ENCODE data around the gene RNF220. TPM values are rescaled to one million over a fixed set of nuclear protein-coding genes. Genes with fewer than 3 reads are reported as not detected.
A peak's percentile ranks its signal among the peaks of the same experiment; 100 is the strongest.

The RNF220 gene
- total and polyA plus RNA-seq, 9 of the 15 experiments (the other 6 are each of a cell fraction or from before 2014, with no cell fraction given): 5.1 to 117 (median 66.9) TPM

- TF ChIP-seq ARID4B (CRISPR knock-in tag; IDR thresholded peaks at IDR 0.05) (no peak), PHF21A (IDR thresholded peaks at IDR 0.05; ENCODE audit: borderline replicate concordance, low read depth) (0 out of 2 replicates have a peak, but pooled peaks have one; percentile 14), GTF2E2 (tag; IDR thresholded peaks at IDR 0.05) (no peak), CBFA2T3 (IDR thresholded peaks at IDR 0.05) (peak; percentile 25; the same call in 1 of the 2 replicates), DPF2 (IDR thresholded peaks at IDR 0.05) (no peak), ZNF589 (CRISPR knock-in tag; IDR thresholded peaks at IDR 0.05; ENCODE audit: low read depth) (no peak), ESRRA (IDR thresholded peaks at IDR 0.05; ENCODE audit: borderline replicate concordance, low read depth) (no peak), ZBTB43 (CRISPR knock-in tag; IDR thresholded peaks at IDR 0.05) (no peak)
- TF ChIP-seq, protein P1, sequence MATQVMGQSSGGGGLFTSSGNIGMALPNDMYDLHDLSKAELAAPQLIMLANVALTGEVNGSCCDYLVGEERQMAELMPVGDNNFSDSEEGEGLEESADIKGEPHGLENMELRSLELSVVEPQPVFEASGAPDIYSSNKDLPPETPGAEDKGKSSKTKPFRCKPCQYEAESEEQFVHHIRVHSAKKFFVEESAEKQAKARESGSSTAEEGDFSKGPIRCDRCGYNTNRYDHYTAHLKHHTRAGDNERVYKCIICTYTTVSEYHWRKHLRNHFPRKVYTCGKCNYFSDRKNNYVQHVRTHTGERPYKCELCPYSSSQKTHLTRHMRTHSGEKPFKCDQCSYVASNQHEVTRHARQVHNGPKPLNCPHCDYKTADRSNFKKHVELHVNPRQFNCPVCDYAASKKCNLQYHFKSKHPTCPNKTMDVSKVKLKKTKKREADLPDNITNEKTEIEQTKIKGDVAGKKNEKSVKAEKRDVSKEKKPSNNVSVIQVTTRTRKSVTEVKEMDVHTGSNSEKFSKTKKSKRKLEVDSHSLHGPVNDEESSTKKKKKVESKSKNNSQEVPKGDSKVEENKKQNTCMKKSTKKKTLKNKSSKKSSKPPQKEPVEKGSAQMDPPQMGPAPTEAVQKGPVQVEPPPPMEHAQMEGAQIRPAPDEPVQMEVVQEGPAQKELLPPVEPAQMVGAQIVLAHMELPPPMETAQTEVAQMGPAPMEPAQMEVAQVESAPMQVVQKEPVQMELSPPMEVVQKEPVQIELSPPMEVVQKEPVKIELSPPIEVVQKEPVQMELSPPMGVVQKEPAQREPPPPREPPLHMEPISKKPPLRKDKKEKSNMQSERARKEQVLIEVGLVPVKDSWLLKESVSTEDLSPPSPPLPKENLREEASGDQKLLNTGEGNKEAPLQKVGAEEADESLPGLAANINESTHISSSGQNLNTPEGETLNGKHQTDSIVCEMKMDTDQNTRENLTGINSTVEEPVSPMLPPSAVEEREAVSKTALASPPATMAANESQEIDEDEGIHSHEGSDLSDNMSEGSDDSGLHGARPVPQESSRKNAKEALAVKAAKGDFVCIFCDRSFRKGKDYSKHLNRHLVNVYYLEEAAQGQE (IDR thresholded peaks at IDR 0.05; ENCODE audit: borderline replicate concordance): peak; percentile 19; the same call in 1 of the 2 replicates
- TF ChIP-seq, protein P1 (CRISPR knock-in tag; IDR thresholded peaks at IDR 0.05; ENCODE audit: low read depth): no peak
These were observed 272.2 kb downstream of the RNF220 start (continued) for GRCh38 chr1:44677201-44677766.

Data from K562 (cell line).